Right lobe of liver (tissue), 4 donors: ENCODE data around the gene MYO1D.

Source experiments
- CTCF ChIP-seq, 4 donors: fragments of 200-600 bp in 3 of 4; fragments of 450-650 bp in 1 of 4; IDR thresholded peaks; one replicate each; pipeline versions ENCODE4 v1.5.1 to v1.8.0; 2016 to 2022; ENCODE audit warnings: antibody characterized with exemption in 4 of 4, mild to moderate bottlenecking in 2 of 4
- POLR2A ChIP-seq: fragments of 450-650 bp; IDR thresholded peaks from one replicate; pipeline ENCODE4 v1.6.1; 2017; ENCODE audit warnings: antibody characterized with exemption, mild to moderate bottlenecking
- donor health status: DM: no; HTN: no; CAD: no.
- donor health status: DM: no; HTN: no; CAD: no.
- donor health status: DM: no; HTN: yes; CAD: no.

DNA sequence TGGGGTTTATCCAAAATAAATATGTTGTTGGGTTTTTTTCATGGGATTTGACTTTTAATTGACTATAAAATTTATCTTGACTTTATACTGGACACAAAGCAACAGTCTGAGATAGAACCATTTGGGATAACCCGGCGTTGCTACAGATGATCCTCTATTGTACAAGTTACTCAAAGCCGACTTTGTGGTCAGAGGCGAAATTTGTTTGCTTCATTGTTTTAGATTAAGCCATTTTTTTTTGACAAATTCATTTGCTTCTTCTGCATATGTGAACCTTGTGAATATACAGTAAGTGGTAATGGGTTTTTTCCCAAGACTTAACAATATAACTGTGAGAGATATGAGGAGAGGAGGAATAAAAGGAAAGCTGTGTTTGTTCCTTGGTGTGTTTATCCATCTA, 11.8 kb downstream of the MYO1D start:
- no peak for TF ChIP-seq CTCF (IDR thresholded peaks at IDR 0.05)
- TF ChIP-seq POLR2A, result no peak
